A673 (cell line): Measurements from ENCODE around the gene ITGB6. TPM values are rescaled to one million over a fixed set of nuclear protein-coding genes. Genes with fewer than 3 reads are reported as not detected.
A peak's percentile ranks its signal among the peaks of the same experiment; 100 is the strongest.

Experiments used
- BruUV-seq: library from RNA; stranded (reverse); fragments of 400-500 nt; replicated peaks from 2 replicates; lab custom pipeline; 2021; lab: Mats Ljungman, UMichigan
- CTCF ChIA-PET: fragments of 300-600 bp; sonication (Branson Sonifier 250); formaldehyde crosslinking; loops from one replicate; lab custom pipeline; 2022; ENCODE audit warnings: antibody characterized with exemption; lab: Charles Lee
- POLR2A ChIA-PET: fragments of 300-600 bp; sonication (Branson Sonifier 250); formaldehyde crosslinking; loops from one replicate; lab custom pipeline; 2022; ENCODE audit warnings: antibody characterized with exemption; ENCODE audit not compliant: low non-redundant PET; lab: Charles Lee
- DNase-seq: peaks from one replicate; pipeline ENCODE4 v3.0.0-alpha.2; 2015; ENCODE audit warnings: low spot score
- H3K27ac ChIP-seq: fragments of 200-600 bp; sonication (generic); 2 replicates; pipeline ENCODE4 v1.5.1; 2016; ENCODE audit warnings: mixed run types, low read depth, mild to moderate bottlenecking, mixed read lengths, antibody characterized with exemption, low read length; ENCODE audit not compliant: poor library complexity, severe bottlenecking
- H3K27me3 ChIP-seq: fragments of 200-600 bp; sonication (generic); replicated peaks from 2 replicates; pipeline ENCODE4 v1.6.1; 2017; ENCODE audit warnings: mixed run types, low read depth, mild to moderate bottlenecking, mixed read lengths, antibody characterized with exemption, low read length; ENCODE audit not compliant: insufficient read depth, poor library complexity
- H3K36me3 ChIP-seq: fragments of 200-600 bp; sonication (generic); 2 replicates; pipeline ENCODE4 v1.6.1; 2016; ENCODE audit warnings: mixed run types, mild to moderate bottlenecking, mixed read lengths, antibody characterized with exemption, low read length; ENCODE audit not compliant: insufficient read depth, poor library complexity, severe bottlenecking
- H3K4me1 ChIP-seq: fragments of 200-600 bp; sonication (generic); 2 replicates; pipeline ENCODE4 v1.6.1; 2017; ENCODE audit warnings: mixed run types, mild to moderate bottlenecking, mixed read lengths, antibody characterized with exemption, low read length; ENCODE audit not compliant: insufficient read depth, poor library complexity, severe bottlenecking
- H3K4me3 ChIP-seq: fragments of 200-600 bp; sonication (generic); 2 replicates; pipeline ENCODE4 v1.5.1; 2016; ENCODE audit warnings: low read depth, mixed run types, mild to moderate bottlenecking, mixed read lengths, low read length; ENCODE audit not compliant: poor library complexity, severe bottlenecking
- H3K9me3 ChIP-seq: fragments of 200-600 bp; sonication (generic); 2 replicates; pipeline ENCODE4 v1.6.1; 2016; ENCODE audit warnings: mixed run types, low read depth, mild to moderate bottlenecking, mixed read lengths, antibody characterized with exemption, low read length; ENCODE audit not compliant: poor library complexity, severe bottlenecking
- CTCF ChIP-seq: fragments of 300-800, 200-600 bp; sonication (generic); conservative IDR thresholded peaks from 2 replicates; pipeline ENCODE4 v1.5.1; 2017; ENCODE audit warnings: low read depth, mild to moderate bottlenecking, antibody characterized with exemption, low read length, moderate library complexity, mixed read lengths
- EZH2 ChIP-seq: fragments of 200-600 bp; sonication (generic); IDR thresholded peaks from 2 replicates; pipeline ENCODE4 v1.6.1; 2017; ENCODE audit warnings: borderline replicate concordance, low read depth, mild to moderate bottlenecking, mixed read lengths, antibody characterized with exemption, low read length; ENCODE audit not compliant: poor library complexity, severe bottlenecking
- intact Hi-C: fragments of 100-400 bp; cut with micrococcal nuclease; formaldehyde crosslinking; loops from one replicate; pipeline ENCODE4 v1.10.0; 2022; ENCODE audit not compliant: unreplicated experiment
- total RNA-seq: library from RNA; stranded (reverse); gene quantifications from 2 replicates; pipeline ENCODE4 v1.2.3, GENCODE V29; 2021

The ITGB6 gene
- total RNA-seq, 1 experiment from 2014 or later: not detected

- H3K27ac ChIP-seq: no peak overlapping the region
- H3K9me3 ChIP-seq: no peaks in the 10 kb centered on the region
- BruUV-seq: no TSS peak
- TF ChIP-seq CTCF (no peak), EZH2 (no peak)
- peak overlapping the region; percentile 40 for H3K4me3 ChIP-seq
- no peak for DNase-seq
- peaks cover 35% of the 10 kb centered on the region for H3K27me3 ChIP-seq
- POLR2A ChIA-PET: interaction anchor here (0.5 to 0.6 kb wide), 2 partner anchors 27 to 126 kb away, joined by 3 read pairs; no protein-coding TSS in a partner anchor
- no peaks in the 10 kb centered on the region for H3K36me3 ChIP-seq
- H3K4me1 ChIP-seq: no peaks in the 10 kb centered on the region
- CTCF ChIA-PET: no interaction called here
- intact Hi-C loops: no loop called here
Observed at GRCh38 chr2:160061533-160061932, 138.5 kb downstream of the ITGB6 start.

GRCh38 chr2:160060297-160060696 lies 139.8 kb downstream of the ITGB6 start:
- Histone ChIP-seq H3K27me3 (peaks cover 35% of the 10 kb centered on the region), H3K36me3 (no peaks in the 10 kb centered on the region), H3K4me1 (no peaks in the 10 kb centered on the region), H3K4me3 (no peak overlapping the region), H3K9me3 (no peaks in the 10 kb centered on the region), H3K27ac (no peak overlapping the region)
- no peak for DNase-seq
- ChIA-PET POLR2A (no interaction called here), CTCF (no interaction called here)
- intact Hi-C loops: no loop called here
- TF ChIP-seq CTCF: no peak
- TF ChIP-seq EZH2: no peak
- no TSS peak for BruUV-seq

- TF ChIP-seq CTCF (no peak), EZH2 (no peak)
- intact Hi-C loops: no loop called here
- CTCF ChIA-PET: no interaction called here
Observed at GRCh38 chr2:160057356-160057755, 142.7 kb downstream of the ITGB6 start.

More at GRCh38 chr2:160057356-160057755, 142.7 kb downstream of the ITGB6 start:
- Histone ChIP-seq H3K27me3 (peaks cover 20% of the 10 kb centered on the region), H3K4me1 (no peaks in the 10 kb centered on the region), H3K9me3 (no peaks in the 10 kb centered on the region), H3K36me3 (no peaks in the 10 kb centered on the region), H3K27ac (no peak overlapping the region), H3K4me3 (no peak overlapping the region)
- DNase-seq: no peak
- BruUV-seq: no TSS peak
- POLR2A ChIA-PET: no interaction called here
